Esophagus squamous epithelium (tissue), 5 donors: ENCODE results near the gene SPANXD. TPM values are rescaled to one million over a fixed set of nuclear protein-coding genes. Genes with fewer than 3 reads are reported as not detected.
"Not testable (repeated sequence)": the region's sequence is repeated elsewhere in the genome, so short reads cannot be mapped to it uniquely, and the experiment has no call there.

Experiments used
- DNase-seq: peaks from one replicate; lab custom pipeline; 2025; lab: John Stamatoyannopoulos, UW
- H3K27ac ChIP-seq, 4 donors: fragments of 200-600 bp; sonication (generic); one replicate each; pipeline ENCODE4 v1.5.1; 2016 to 2019; ENCODE audit warnings: mild to moderate bottlenecking in 1 of 4
- H3K27me3 ChIP-seq, 4 donors: fragments of 200-600 bp; sonication (generic); 1 replicate in 3 of 4; 2 replicates in 1 of 4; pipeline versions ENCODE4 v1.5.1 to v1.6.0; 2017 to 2021; ENCODE audit warnings: antibody characterized with exemption in 1 of 4
- H3K36me3 ChIP-seq, 3 donors: fragments of 200-600 bp; sonication (generic); one replicate each; pipeline ENCODE4 v1.5.1; 2016 to 2019
- H3K4me1 ChIP-seq, 3 donors: fragments of 200-600 bp; sonication (generic); one replicate each; pipeline ENCODE4 v1.5.1; 2017 to 2019
- H3K4me3 ChIP-seq, 4 donors: fragments of 200-600 bp; sonication (generic); 1 replicate in 3 of 4; 2 replicates in 1 of 4; pipeline ENCODE4 v1.5.1; 2016 to 2019; ENCODE audit warnings: mild to moderate bottlenecking in 2 of 4, moderate library complexity in 1 of 4
- H3K9me3 ChIP-seq, 3 donors: fragments of 200-600 bp; sonication (generic); one replicate each; pipeline ENCODE4 v1.5.1; 2016 to 2019
- CTCF ChIP-seq, 6 experiments: fragments of 450-650 bp in 4 of 6; fragments of 200-600 bp in 2 of 6; sonication (generic) in 2 of 6; IDR thresholded peaks; one replicate each; pipeline ENCODE4 v1.5.1; 2016 to 2019; ENCODE audit warnings: antibody characterized with exemption in 6 of 6, mild to moderate bottlenecking in 4 of 6, moderate library complexity in 4 of 6
- POLR2A ChIP-seq, 4 donors: fragments of 450-650 bp; IDR thresholded peaks; one replicate each; pipeline ENCODE4 v1.6.1; 2017; ENCODE audit warnings: antibody characterized with exemption in 4 of 4, mild to moderate bottlenecking in 4 of 4, moderate library complexity in 3 of 4
- WGBS, 2 donors: methylation state at CpG; one replicate each; pipeline ENCODE4 v1.1.5; 2018; 5-methylcytosine and 5-hydroxymethylcytosine counted together
- intact Hi-C: fragments of 100-400 bp; cut with DNase I; formaldehyde crosslinking; loops from one replicate; pipeline ENCODE4 v1.15.0; 2022
- total RNA-seq, 4 donors: library from RNA; depleted of rRNA; stranded (reverse); fragments of >200 nt; gene quantifications; one replicate each; pipeline ENCODE4 v1.1.0, GENCODE V29; 2016
- donor health status: DM: yes; HTN: yes; CAD: no.

SPANXD gene
- not detected for total RNA-seq

- DNase-seq, H3K27me3 ChIP-seq, intact Hi-C loops, H3K9me3 ChIP-seq, H3K27ac ChIP-seq, H3K4me1 ChIP-seq, H3K4me3 ChIP-seq, H3K36me3 ChIP-seq: not testable (repeated sequence)
- WGBS, 2 donors = 43% methylated on average over 2 of the region's 8 CpGs; no CpG with 5 or more reads in 1 of the 2 donors
Measured at GRCh38 chrX:141698639-141699038, at the start of gene SPANXD. TSS of gene SPANXD (minus strand) at chrX:141698739. CDS start at chrX:141698405, 334 bp downstream.

- H3K4me3 ChIP-seq = no peak overlapping the region
- DNase-seq = no peak
- H3K4me1 ChIP-seq = no peaks in the 10 kb centered on the region
- WGBS, 2 donors = 42 to 51% methylated on average over 3 of the region's 3 CpGs
- no peaks in the 10 kb centered on the region for H3K36me3 ChIP-seq
- intact Hi-C loops = no loop called here
- TF ChIP-seq POLR2A (IDR thresholded peaks at IDR 0.05) = no peak
- TF ChIP-seq CTCF (IDR thresholded peaks at IDR 0.05) = no peak
- H3K9me3 ChIP-seq = peaks cover 0 to 4% (median 0%) of the 10 kb centered on the region in 3 donors
- H3K27ac ChIP-seq = no peak overlapping the region
- no peaks in the 10 kb centered on the region for H3K27me3 ChIP-seq
Measured at GRCh38 chrX:141742666-141743065, 44.1 kb upstream of the SPANXD start.

GRCh38 chrX:141736656-141737055, 38.1 kb upstream of the SPANXD start:
- H3K4me3 ChIP-seq = no peak overlapping the region
- H3K9me3 ChIP-seq = no peaks in the 10 kb centered on the region
- H3K27me3 ChIP-seq = no peaks in the 10 kb centered on the region
- WGBS, 2 donors = 59 to 60% methylated on average over 3 of the region's 3 CpGs
- intact Hi-C loops = no loop called here
- no peak for DNase-seq
- H3K4me1 ChIP-seq = no peaks in the 10 kb centered on the region
- H3K36me3 ChIP-seq = no peaks in the 10 kb centered on the region
- no peak overlapping the region for H3K27ac ChIP-seq
- no peak for TF ChIP-seq CTCF (IDR thresholded peaks at IDR 0.05)
- no peak for TF ChIP-seq POLR2A (IDR thresholded peaks at IDR 0.05)

- intact Hi-C loops = no loop called here
- no peak for TF ChIP-seq POLR2A (IDR thresholded peaks at IDR 0.05)
- TF ChIP-seq CTCF (IDR thresholded peaks at IDR 0.05) = no peak
- Histone ChIP-seq H3K27ac (no peak overlapping the region), H3K4me1 (no peaks in the 10 kb centered on the region), H3K27me3 (no peaks in the 10 kb centered on the region), H3K9me3 (no peaks in the 10 kb centered on the region), H3K36me3 (no peaks in the 10 kb centered on the region), H3K4me3 (no peak overlapping the region)
- no peak for DNase-seq
- WGBS, 2 donors = 71 to 100% methylated on average over 1 to 2 of the region's 2 CpGs
Measured at GRCh38 chrX:141733371-141733770, 34.8 kb upstream of the SPANXD start.

GRCh38 chrX:141732031-141732430, 33.5 kb upstream of the SPANXD start:
- H3K9me3 ChIP-seq = no peaks in the 10 kb centered on the region
- DNase-seq = no peak
- H3K4me1 ChIP-seq = no peaks in the 10 kb centered on the region
- TF ChIP-seq POLR2A (IDR thresholded peaks at IDR 0.05) = no peak
- no peak for TF ChIP-seq CTCF (IDR thresholded peaks at IDR 0.05)
- no peaks in the 10 kb centered on the region for H3K27me3 ChIP-seq
- H3K27ac ChIP-seq = no peak overlapping the region
- WGBS, 2 donors = 67 to 70% methylated on average over 2 of the region's 2 CpGs
- intact Hi-C loops = no loop called here
- no peaks in the 10 kb centered on the region for H3K36me3 ChIP-seq
- H3K4me3 ChIP-seq = no peak overlapping the region

- DNase-seq = no peak
- WGBS, 2 donors = 61 to 71% methylated on average over 3 of the region's 3 CpGs
- no peaks in the 10 kb centered on the region for H3K27me3 ChIP-seq
Measured at GRCh38 chrX:141724186-141724585, 25.6 kb upstream of the SPANXD start.

More at GRCh38 chrX:141724186-141724585, 25.6 kb upstream of the SPANXD start:
- intact Hi-C loops = no loop called here
- H3K36me3 ChIP-seq = no peaks in the 10 kb centered on the region
- H3K4me1 ChIP-seq = no peaks in the 10 kb centered on the region
- H3K27ac ChIP-seq = no peak overlapping the region
- H3K4me3 ChIP-seq = no peak overlapping the region
- TF ChIP-seq POLR2A (IDR thresholded peaks at IDR 0.05) (no peak), CTCF (IDR thresholded peaks at IDR 0.05) (no peak)
- no peaks in the 10 kb centered on the region for H3K9me3 ChIP-seq
